IPS DF 4.7 (cell line): ENCODE data around the gene ADAMTS3.

Experiments
- DNase-seq: peaks from one replicate; pipeline ENCODE4 v3.0.0-alpha.2; 2013; ENCODE audit warnings: low spot score; ENCODE audit errors: extremely low read depth

The ADAMTS3 gene

GRCh38 chr4:72351521-72351920, 217.5 kb downstream of the ADAMTS3 start:
- no peak for DNase-seq

DNA sequence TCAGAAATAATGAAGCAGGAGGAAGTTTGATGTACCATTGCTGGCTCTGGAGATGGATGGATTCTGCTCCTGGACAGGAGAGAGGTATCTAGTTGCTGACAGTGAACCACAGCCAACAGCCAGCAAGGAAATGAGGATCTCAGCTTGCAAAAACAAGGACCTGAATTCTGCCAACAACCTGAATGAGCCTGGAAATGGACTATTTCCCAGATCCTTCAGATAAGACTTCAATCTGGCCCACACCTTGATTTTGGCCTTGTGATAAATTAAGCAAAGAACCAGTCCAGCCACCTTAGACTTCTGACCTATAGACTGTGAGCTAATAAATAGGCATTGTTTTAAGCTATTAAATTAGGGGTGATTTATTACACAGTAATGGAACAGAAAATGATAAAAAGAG, 220.3 kb downstream of the ADAMTS3 start:
- no peak for DNase-seq

- no peak for DNase-seq
Measured at GRCh38 chr4:72344418-72344817, 224.6 kb downstream of the ADAMTS3 start.

GRCh38 chr4:72341432-72341820, 227.6 kb downstream of the ADAMTS3 start:
- no peak for DNase-seq

- DNase-seq = no peak
Measured at GRCh38 chr4:72340803-72341431, 228.1 kb downstream of the ADAMTS3 start.

- DNase-seq = no peak
Measured at GRCh38 chr4:72338060-72338459, 231.0 kb downstream of the ADAMTS3 start.

- DNase-seq = no peak
Measured at GRCh38 chr4:72330381-72330780, 238.6 kb downstream of the ADAMTS3 start.

- DNase-seq = no peak
Measured at GRCh38 chr4:72326692-72327632, 242.1 kb downstream of the ADAMTS3 start.

DNA sequence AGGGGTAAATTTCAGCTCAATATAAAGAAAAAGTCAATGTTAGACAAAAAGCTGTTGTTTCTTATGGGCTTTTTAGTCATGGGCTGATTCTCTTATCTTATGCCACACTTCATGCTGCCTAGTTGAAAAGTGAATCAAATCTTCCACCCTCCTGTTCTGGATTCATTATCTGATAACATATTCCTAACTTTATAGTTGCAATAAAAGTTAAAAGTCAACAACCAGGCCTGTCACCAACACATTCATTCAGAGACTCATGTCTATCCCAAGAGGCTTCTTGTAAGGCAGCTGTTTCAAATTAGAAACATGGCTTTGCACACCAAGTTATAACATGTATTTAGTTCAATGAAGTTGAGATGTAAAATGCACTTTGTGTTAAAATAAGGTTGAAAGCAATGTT, 243.8 kb downstream of the ADAMTS3 start:
- no peak for DNase-seq

- DNase-seq = no peak
Measured at GRCh38 chr4:72323227-72323626, 245.8 kb downstream of the ADAMTS3 start.

- no peak for DNase-seq
Measured at GRCh38 chr4:72320223-72320948, 248.6 kb downstream of the ADAMTS3 start.

DNA sequence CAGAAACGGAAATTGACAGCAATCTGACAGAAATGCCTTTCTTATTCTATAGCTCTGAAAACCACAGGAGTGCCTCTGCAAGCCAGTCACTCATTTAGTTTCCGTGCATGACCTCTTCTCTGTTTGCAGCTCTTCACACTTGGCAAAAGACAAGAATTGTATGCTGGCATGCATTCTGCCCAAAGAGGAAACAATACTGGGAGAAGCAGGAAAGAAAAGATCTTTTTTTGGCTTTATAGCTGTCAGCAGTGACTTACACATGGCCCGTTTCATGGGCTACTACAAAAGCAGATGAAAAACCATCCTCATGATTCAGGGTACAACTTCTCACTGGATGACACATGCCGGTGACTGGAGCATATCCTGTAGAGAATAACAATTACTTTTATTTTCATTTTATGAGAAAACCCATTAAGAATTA, 249.4 kb downstream of the ADAMTS3 start:
- no peak for DNase-seq

GRCh38 chr4:72318421-72319170, 250.4 kb downstream of the ADAMTS3 start:
- no peak for DNase-seq

DNA sequence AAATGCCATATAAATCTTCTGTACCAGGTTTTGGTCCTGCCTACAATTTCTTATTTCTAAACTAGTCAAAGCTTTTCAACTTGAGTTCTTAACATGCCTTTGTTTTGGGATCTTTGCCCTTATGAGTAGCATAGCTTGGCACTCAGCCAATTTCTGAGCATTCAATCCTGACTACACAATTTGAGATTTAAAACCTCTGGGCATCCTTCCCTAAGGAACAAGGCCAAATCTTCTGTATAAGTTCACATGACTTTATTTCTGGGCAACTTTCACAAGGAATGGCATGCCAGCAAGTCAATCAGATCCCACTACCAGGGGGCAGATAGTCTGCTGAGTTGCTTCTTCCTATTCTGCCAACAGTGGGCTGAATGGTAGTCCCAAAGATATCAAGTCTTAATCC, 254.2 kb downstream of the ADAMTS3 start:
- no peak for DNase-seq

GRCh38 chr4:72313121-72313520, 255.9 kb downstream of the ADAMTS3 start:
- no peak for DNase-seq

GRCh38 chr4:72312032-72312650, 256.9 kb downstream of the ADAMTS3 start:
- DNase-seq = no peak

- no peak for DNase-seq
Measured at GRCh38 chr4:72311291-72311690, 257.7 kb downstream of the ADAMTS3 start.

- DNase-seq = no peak
Measured at GRCh38 chr4:72305620-72306019, 263.4 kb downstream of the ADAMTS3 start.

GRCh38 chr4:72305080-72305479, 263.9 kb downstream of the ADAMTS3 start:
- no peak for DNase-seq

- DNase-seq = no peak
Measured at GRCh38 chr4:72302981-72303704, 265.9 kb downstream of the ADAMTS3 start.
